Right lung (tissue), 5 donors: ENCODE measurements around the gene CACNA2D1. TPM values are rescaled to one million over a fixed set of nuclear protein-coding genes. Genes with fewer than 3 reads are reported as not detected.

Experiments used
- DNase-seq, 2 donors: peaks; one replicate each; pipeline ENCODE4 v3.0.0-alpha.2; 2013
- polyA plus RNA-seq, 5 donors: library from polyadenylated mRNA; unstranded; fragments of 120-200 nt; gene quantifications; one replicate each; pipeline versions ENCODE4 v1.2.1 to v1.2.3, GENCODE V29; 2013; ENCODE audit warnings: inconsistent platforms in 1 of 5, low replicate concordance in 1 of 5; ENCODE audit not compliant: insufficient read length in 5 of 5, insufficient read depth in 1 of 5

Gene CACNA2D1
- polyA plus RNA-seq, 5 donors, result 12.2 to 21.3 (median 18.6) TPM

DNA sequence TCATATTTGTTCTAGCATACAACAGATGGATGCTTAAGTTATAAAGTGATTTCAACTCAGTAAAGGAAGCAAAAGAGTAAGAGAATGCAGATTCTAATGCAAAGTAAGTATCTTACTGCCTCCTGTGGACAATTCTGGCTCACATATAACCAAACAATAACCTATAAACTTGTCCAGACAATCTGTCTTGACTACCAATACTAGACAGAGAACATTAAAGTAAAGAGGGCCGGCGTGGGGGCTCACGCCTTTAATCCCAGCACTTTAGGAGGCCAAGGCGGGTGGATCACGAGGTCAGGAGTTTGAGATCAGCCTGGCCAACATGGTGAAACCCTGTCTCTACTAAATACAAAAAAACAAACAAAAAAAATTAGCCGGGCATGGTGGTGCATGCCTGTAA lies 329.3 kb downstream of the CACNA2D1 start:
- no peak for DNase-seq

DNA sequence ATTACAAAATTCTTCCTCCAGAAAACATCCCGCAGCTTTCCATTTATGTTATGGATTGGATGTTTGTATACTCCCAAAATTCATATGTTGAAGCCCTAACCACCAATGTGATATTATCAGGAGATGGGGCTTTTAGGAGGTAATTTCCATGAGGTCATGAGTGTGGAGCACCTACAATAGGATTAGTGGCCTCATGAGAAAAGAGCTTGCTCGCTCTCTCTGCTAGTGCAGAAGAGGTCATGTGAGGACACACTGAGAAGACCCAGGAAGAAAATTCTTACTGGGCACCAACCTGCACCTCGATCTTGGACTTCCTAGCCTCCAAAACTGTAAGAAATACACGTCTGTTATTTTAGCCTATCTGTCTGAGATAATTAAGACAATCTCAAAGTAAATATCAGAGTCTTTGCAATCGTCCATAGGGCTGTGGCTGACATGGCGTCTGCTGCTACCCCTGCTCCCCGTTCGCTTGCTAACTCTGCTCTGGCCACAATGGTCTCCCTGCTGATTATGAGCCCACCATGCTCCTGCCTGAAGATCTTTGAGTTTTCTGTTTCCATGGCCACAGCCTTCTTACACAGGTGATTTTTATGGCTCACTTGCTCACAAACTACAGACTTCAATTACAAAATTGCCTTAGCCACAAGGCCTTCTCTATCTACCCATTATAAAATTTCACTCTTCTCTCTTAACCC lies 333.3 kb downstream of the CACNA2D1 start:
- DNase-seq, result no peak

- no peak for DNase-seq
These were observed 334.3 kb downstream of the CACNA2D1 start for GRCh38 chr7:82109288-82109687.

DNA sequence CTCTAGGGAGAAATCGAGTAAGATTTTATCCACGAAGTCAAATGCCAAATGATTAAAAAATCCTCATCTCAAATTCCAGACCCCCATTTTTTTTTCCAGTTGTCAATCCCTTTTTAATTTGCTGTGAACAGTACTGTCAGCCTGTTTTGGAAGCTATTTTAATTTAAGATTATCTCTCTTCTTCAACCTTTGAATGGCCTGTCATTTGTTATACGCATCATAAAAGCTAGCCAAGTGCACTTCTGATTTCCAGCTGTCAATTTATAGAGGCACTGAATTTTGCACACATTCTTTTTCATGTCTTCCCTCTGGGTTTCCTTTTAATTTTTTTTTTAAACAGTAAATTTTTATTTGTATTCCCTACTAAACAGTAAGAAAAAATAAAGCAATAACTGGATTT lies 337.4 kb downstream of the CACNA2D1 start:
- no peak for DNase-seq

DNA sequence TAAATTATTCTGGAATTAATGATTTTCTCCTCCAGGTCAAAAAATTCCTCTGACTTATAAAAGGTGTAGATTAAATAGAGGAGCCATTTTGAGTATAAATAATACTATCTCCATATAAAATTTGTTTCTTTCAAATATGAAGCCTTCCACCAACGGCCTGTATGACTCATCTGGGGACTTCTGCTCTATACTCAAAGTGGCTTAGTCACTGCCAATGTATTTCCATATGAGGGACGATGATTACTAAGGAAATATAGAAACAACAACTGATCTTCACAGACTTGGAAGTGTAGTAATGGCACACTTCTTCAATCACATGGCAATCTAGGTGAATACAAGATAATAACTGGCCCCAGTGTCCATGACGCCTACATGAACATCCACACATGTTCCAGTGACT lies 338.1 kb downstream of the CACNA2D1 start:
- DNase-seq, result no peak

DNA sequence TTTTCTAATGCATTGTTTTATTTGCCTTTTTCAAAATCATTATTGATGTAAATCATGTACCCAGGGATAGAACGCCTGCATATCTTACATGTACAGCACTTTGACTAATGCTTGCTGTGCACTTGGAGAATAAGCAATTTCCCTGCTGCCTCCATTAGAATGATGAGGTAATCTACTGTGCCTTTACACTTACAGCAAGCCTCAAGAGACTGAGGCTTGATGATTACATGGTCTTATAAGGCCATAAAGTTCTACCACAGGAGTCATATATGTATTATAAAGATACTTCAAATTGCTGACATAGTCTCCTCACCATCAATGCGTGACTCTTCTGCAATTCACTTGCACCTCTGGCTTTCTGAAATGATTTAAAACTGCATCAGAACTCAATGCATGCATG lies 345.2 kb downstream of the CACNA2D1 start:
- DNase-seq, result no peak

DNA sequence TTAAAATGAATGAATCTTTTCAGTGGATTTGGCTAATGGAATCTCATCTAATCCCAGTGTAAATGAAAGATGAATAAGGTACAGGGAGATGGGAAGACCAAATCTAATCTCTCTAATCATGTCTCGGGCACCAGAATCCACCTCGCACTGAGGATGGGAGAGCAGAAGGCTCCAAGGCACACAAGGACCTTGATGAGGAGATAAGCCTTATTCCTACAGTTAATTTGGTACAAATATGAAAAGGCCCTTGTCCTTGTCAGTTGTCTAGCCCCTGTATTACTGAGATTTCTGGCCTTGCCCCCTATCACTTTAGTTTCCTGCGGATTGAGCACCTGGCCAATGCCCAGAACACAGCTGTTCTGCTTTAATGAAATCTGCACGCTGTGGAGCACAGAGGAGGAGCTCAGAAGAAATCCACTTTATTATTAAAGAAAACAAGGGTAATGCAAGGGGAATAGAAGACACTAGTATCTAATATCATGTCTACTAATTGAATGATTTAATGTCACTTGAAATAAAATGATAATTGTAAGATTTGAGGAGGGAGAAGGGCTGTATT lies 352.4 kb downstream of the CACNA2D1 start:
- DNase-seq, result no peak

DNA sequence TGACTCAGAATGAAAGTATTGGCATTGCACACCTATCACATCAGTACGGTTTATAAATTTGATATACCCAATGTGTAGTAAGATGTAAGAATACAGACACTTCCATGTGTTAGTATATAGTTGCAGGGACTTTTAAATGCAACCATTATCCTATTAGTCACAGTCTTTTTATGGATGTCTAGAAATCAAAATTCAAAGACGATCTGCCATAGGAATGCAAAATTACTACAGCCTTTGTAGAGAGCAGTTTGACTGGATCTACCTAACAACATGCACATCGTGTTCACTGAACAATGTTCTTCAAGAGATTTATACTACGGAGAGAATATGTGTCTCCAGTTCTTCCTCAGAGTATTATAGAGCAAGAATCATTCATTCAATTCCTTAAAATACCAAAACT lies 356.5 kb downstream of the CACNA2D1 start:
- DNase-seq, result no peak

DNA sequence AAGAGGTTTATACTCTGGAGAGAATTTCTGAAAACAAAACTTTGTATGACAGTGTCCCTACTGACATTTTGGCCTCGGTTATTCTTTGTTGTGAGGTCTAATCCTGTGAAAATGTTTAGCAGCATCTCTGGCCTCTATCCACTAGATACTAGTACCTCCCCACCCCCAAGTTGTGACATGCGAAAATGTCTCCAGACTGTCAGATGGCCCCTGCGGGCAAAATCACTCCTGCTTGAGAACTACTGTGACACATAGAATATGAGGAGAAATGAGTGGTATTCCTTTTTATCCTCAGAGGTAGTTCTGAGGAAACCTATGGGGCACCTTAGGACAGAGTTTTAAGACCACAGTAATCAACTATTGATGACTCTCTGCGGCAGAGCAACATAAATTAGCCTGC lies 358.5 kb downstream of the CACNA2D1 start:
- no peak for DNase-seq

GRCh38 chr7:82081644-82082224 lies 361.8 kb downstream of the CACNA2D1 start:
- no peak for DNase-seq

DNA sequence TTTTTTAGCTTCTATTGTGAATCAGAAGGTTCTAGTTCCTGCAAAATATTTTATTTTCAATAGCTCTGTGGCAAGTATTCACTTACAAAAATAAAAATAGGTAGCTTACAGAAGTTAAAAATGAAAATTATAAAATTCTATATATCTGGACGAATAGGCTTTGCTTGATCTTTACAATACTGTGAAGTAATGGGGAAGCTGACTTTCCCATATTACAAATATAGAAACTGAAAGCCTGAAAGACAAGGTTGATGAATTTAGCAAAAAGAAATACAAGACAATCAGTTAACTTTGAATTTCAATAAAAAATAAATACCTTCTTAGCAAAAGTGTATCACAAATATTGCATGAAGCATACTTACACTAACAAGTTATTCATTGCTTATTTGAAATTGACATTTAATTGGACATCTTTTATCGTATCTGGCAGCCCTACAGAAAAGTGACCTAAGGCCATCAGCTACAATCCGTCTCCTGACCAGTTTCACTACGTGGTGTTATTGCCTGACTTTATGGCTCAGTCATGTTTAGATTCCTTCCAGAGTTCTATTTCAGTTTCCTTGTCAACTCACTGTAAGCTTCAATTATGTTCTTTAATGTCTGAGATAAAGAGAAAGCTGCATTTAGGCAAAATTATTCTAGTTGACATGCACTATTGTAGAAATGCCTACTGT lies 363.2 kb downstream of the CACNA2D1 start:
- DNase-seq, result no peak

GRCh38 chr7:82079527-82079926 lies 364.1 kb downstream of the CACNA2D1 start:
- no peak for DNase-seq

- DNase-seq, result no peak
These were observed 364.8 kb downstream of the CACNA2D1 start for GRCh38 chr7:82078807-82079206.

GRCh38 chr7:82071468-82071867 lies 372.1 kb downstream of the CACNA2D1 start:
- no peak for DNase-seq

DNA sequence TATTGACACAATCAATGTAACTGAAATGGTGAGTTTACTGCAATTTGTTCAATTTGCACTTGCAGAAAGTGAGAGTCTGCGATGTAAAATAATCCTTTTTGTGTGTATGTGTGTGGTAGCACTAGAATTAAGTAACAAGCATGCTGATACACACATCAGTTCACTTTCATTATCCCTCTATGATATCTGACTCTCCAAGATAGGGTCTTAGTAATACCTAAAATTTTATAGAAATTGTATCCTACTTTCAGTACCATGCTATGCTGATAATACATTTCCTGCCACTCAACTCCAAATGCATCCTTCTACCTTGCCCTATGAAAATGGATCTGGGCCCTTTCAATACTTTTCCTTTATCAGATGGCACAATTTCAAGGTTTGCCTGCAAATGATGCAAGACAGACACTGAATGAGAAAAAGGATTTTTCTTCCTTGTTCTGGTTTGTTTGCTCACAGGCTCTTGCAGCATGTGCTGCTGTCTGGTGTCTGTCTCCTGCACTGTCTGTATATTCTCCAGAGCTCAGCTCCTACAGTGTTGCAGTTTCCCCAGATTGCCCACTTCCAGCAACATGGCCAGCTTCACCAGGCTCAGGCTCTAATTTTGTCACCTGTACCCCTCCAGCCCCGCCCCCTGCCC lies 375.8 kb downstream of the CACNA2D1 start:
- no peak for DNase-seq

GRCh38 chr7:82057476-82057875 lies 386.1 kb downstream of the CACNA2D1 start:
- no peak for DNase-seq

- no peak for DNase-seq
These were observed 387.3 kb downstream of the CACNA2D1 start for GRCh38 chr7:82056282-82056681.

DNA sequence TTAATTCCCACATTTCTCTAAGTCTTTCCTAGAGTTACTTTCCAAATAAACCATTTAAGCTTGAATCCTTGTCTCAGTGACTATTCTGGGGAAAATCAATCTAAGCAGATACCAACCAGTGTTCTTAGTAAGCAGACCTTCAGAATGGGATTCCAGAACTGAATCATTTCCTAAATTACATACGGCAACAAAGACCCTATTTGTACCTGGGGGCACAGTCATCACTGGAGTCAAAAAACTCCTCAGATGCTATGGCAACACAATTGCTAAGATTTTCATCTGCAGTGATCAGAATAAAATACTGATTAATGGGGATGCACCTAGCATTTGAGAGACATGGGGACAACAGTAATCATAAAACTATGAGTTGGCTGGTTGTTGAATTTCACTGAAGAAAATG lies 389.0 kb downstream of the CACNA2D1 start:
- no peak for DNase-seq

GRCh38 chr7:82053453-82054032 lies 390.0 kb downstream of the CACNA2D1 start:
- DNase-seq, result no peak

- no peak for DNase-seq
These were observed 392.0 kb downstream of the CACNA2D1 start for GRCh38 chr7:82051601-82052000.

GRCh38 chr7:82050792-82051191 lies 392.8 kb downstream of the CACNA2D1 start:
- DNase-seq, result no peak

GRCh38 chr7:82049891-82050533 lies 393.6 kb downstream of the CACNA2D1 start:
- no peak for DNase-seq
